Hypothalamus (tissue), 51 donors: ENCODE data around the gene PGM5.
A peak's percentile ranks its signal among the peaks of the same experiment; 100 is the strongest.

ENCODE experiments used
- DNase-seq, 51 donors: peaks; one replicate each; lab custom pipeline; 2025; lab: John Stamatoyannopoulos, UW

PGM5 gene

DNA sequence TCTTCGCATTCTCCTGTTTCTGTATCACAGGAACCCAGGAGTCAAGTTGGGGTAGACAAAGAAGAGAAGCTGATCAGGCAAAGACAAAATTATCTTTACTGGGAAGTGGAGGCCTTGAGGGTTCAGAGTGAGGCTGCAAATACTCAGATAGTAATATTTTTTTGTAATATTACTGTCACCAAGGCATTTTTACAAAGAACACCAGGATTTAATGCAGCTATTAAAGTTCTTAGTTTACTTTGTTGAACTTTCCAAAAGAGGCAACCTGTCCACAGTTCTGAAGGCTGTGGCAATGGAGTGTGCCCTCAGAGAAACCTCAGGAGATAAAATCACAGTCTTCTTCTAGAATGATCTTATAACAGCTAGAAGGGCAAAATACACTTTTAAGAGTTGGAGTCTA lies 74.9 kb downstream of the PGM5 start:
- DNase-seq, result no peak

DNA sequence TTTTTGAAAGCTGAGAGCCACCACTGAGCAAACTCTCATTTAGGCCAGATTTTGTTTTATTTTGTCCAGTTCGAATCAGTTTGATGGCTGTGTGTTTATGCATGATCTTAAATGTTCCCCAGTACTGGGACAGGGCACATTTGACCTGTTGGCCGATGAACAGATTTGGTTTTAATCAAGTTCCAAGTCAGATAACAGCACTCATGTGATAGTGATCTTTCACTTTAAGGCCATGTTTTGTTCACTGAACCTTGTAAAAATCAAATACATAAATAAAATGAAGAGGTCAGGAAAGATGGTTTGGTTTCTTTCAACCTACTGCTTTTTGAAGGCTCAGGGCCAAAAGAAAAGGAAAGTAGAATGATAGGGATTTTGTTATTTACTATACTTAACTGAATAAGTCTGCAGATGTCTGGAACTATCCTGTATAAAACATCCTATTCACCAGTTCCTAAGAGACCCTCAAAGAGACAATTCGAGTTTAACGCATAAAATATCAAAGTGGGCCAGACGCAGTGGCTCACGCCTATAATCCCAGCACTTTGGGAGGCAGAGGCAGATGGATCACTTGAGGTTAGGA lies 77.2 kb downstream of the PGM5 start:
- DNase-seq, result no peak

DNA sequence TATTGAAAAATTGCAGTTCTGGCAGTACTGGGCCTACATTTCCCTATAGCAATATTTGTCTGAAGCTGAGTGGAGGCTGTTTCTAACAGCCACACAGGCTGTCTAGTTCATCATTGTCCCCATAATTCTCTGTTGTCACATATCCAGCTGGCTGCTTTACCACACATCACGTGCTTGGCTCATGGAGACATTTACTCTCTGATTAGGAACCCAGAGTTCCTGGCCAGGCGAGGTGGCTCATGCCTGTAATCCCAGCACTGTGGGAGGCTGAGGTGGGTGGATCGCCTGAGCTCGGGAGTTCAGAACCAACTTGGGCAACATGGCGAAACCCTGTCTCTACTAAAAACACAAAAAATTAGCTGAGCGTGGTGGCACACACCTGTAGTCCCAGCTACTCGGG lies 81.4 kb downstream of the PGM5 start:
- peak in 1 of 51 donors; percentile 2 for DNase-seq

DNA sequence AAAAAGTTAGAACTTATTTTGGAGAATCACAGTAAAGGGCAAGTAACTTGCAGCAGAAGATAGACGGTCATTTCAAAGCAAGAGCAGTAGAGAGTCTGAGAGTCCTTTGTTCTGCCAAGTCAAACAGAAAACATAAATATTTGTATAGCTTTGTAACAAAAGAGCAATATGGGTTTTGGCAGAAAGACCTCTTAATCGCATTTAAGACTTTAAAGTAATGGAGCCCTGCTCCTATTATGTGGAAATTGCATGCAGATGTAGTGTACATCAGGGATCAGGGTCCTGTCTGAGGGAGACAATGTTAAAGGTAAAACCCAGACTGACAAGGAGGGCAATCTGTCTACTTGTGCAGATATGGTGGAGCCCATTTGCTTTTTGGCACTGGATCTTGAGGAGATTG lies 87.2 kb downstream of the PGM5 start:
- no peak for DNase-seq

DNA sequence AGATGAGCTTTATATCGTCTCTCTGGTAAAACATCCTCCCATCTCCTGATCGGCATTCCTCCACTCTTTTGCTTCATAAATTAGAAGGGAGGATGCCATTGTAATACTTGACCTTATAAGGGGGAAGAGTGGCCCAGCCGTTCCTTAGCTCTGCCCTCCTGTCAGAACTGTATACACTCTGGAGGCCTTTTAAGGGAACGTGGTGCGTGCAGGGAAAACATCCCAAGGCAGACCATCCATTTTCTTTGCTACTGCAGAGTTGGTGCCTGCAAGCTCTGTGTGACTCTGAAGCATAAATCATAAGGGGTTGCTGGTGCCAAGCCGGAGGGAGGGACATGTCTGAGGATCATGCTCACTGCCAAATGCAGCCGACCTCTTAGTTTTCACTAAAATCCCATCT lies 90.4 kb downstream of the PGM5 start:
- DNase-seq, result no peak

DNA sequence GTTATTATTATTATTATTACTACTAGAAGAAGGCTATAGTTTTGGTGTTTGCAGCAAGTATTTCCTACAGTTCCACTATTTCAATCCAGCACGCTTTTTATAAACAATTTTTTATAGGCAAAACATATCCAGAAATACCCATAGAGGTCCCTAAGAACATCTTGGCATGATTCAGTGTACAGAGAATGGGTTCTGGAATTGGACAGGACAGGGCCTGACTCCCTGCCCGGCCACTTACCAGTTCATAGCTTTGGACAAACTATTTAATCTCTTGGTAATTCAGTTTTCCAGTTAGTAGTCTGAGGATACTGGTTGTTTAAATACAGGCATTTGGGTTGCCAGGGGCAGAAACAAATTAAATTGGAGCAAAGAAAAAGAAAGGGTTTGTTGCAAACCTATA lies 91.2 kb downstream of the PGM5 start:
- DNase-seq, result no peak

DNA sequence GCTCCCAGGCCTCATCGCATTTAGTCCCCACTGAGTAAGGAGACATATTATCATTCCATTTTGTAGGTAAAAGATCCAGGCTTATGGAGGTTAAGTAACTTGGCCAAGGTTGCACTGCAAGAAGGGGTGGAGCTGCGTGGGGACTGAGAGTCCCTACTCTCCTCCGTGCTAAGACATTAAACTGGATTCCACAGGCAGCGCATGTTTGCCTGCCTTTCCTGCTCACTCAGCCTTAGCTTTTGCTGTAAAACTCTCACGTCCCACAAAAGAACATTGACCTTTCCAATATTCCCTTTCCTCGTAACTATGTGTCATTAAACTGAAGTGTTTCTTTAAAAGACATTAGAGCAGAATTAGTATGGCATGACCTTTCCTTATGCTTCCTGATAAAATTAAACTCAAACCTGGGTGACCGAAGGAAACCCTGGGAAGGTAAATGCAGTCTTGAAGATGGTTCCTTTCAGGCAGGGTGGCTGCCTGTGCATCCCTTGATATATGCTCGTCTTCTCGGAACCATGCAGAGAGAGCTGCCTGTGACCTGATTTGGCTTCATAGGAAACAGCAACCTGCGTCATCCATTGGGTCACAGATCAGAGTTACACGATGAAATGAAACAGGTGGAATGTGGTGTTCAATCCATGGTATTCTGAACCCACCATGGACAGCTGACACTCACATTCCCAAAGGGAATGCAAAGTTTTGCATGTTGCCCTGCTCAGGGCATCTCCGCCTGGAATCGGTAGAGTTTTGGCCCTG lies 98.3 kb downstream of the PGM5 start:
- no peak for DNase-seq

DNA sequence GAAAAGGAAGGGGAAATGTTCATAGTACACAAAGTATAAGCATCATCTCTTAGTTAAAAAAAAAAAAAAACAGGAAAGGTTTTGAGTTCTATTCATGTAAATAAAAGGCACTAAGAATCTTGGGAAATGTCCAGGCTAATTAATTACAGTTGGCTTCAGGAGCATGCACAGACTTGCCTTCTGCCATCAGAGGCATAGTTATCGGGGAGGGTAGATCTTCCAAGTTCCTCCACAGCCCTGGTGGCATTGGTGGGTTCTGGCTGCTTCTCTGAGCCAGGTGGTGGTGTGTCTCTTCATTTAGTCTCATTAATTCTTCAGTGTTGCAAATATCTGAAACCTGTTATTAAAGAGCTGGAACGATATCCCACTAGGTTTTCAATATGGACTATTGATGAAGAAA lies 99.0 kb downstream of the PGM5 start:
- DNase-seq, result no peak

DNA sequence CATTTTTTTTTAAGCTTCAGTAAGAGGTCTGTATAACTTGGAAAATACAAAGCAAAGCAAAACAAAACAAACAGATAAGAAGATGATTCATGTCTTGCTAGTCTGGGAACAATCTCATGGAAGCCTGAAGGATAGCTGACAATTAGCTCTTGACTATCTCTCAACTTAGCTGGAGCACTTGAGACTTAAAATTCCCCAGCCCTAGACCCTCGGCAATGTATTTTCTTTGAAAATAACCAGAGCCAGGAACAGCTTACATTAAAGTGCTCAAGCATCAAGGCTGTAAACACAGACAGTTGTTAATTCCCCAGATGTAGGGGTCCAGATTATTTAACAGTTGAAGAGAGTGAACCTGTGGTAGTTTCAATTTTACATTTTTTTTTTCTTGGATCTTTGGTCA lies 101.4 kb downstream of the PGM5 start:
- DNase-seq, result no peak

DNA sequence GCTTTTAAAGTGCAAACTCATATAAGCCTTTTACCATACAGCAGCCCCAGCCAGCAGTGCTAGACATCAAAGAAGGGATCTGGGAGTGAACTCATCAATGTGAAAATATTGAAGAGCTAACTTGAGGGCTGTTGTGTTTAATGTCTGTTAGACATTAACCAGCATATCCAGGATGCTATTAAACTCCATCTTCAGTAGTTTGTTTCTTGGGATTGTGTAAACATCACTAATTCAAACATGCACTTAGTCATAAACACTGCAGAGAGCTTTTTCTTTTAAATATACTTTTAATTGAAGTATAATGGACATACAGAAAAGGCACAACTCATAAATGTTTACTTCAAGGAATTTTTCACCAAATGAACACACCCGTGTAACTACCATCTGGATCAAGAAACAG lies 102.5 kb downstream of the PGM5 start:
- DNase-seq, result no peak

DNA sequence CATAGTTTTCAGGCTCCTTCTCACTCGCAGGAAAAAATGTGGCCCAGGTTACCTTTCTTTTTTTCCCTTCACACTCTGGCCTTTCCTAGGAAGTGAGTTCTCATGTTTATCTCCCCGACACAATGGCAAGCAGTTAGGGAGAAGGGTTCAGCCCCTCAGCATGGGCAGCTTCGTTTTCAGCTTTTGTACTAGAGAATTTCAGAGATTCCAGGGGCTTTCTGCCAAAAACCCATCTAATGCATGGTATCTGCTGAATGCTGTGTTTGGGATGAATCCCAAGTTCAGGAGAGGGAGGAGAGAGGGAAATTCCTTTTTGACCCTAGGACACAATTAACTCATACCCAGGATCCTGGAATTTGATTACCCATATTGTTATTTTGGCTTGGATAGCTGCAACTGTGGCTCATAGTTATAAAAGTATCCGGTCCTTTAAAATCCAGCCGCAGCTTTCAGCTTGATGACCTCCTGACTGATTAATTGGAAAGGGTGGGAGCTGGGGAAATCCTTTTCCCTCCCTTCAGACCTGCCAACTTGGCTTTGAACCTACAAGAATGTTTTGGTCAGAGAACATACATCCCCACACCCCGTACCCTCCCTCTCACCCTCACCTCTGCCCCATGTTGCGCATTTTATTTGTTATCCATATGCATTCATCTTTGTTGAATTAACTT lies 105.8 kb downstream of the PGM5 start:
- no peak for DNase-seq

DNA sequence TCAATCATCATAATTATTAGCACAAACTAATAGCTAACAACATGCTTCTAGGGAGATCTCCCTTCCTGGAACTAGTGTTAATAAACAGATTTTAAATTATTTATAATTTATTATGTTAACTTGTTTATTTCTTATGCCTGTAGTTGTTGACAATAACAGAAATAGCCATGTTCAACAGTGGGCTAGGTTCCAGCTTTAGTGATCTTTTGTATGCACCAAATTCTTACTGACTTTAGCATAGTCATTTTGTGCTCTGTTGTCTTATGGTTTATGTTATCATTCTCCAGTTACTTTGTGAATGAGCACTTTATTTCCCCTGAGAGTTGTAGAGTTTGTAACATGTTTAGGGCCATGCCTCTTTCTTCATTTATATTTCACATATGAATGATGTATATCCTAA lies 113.7 kb downstream of the PGM5 start:
- no peak for DNase-seq

DNA sequence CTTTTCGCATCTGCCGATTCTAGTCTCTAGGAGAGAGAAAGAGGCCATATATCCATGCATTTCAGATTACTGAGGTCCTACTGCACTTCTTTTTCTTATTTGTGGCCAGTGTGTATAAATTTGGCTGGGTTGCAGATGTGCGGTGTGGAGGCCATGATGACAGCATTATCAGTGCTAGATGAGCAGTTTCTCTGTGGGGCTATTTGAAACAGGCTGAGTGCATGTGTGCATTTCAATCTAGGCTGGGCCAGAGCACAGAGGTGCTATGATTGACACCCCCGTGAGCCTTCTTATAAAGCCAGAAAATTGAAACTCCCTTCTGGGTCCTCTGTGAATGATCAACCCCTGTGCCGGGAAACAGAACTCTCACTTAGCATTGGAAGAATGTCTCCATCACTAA lies 114.2 kb downstream of the PGM5 start:
- DNase-seq, result no peak

DNA sequence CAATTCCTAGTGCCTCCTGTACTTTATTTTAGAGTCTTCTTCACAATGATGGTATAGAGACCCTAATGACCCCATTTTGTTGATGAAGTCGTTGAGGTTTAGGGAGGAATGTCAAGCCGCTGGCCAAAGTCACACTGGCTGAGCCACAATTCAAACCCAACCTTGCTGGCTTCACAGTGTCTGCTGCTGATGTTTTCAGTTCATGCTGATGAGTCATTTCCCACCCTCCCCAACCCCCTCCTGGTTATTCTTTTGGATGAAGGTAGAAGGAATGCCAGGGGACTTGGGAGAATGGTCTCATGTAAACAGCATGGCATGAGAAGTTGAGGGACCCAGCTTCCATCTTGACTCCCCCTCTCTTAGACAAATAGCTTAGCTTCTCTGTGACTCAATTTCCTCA lies 115.7 kb downstream of the PGM5 start:
- DNase-seq, result no peak

DNA sequence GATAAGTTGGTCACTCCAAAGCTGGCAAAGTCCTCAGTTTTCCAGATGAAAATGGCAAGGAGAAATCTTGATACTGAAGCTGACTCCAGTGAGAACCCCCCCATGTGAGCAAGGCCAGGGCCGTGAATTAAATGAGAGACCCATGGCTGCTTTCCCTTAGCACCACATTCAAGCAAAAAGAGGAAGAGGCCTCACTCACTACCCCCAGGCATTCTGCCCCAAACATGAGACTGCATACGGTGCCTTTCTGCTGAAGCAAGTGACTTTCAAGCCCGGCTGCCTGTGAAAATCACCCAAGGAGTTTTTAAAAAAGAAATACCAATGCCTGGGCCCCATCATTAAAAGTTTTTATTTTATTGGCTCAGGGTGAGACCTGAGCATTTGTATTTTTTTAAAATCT lies 117.4 kb downstream of the PGM5 start:
- no peak for DNase-seq

DNA sequence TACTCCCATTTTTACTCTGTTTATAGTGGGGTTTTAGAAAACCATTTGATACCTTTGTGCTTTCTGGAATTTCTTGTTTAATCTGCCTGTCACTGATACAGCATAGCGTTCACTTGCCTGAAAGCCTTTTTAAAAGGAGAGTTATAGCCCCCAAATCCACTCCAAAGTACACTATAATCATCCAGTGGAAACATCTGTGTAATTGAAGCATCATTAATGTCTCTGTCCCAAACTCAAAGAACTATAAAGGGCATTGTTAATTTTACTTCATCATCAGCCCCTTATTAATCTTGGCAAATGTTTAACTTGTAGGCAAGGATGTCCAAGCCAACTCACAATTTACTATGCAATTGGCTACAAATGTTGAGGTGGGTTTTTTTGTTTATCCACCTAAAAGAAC lies 120.0 kb downstream of the PGM5 start:
- no peak for DNase-seq

DNA sequence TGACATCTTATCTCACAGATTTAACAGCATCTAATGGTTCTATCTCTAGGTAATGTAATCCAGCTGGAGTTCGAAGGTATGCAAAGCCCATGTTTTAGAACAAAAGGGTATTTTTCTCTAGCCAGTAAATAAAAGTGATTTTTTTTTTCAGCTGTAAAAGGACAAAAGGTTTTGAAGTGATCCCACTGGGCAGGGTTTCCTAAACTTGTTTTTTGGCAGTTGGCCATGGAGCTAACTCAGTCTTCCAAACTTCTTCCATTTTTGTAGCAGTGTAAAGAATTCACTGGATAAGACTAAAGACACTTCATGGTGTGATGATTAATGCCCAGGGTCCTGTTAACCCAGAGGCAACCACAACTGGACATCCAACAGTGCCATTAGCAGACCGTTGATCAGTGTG lies 120.4 kb downstream of the PGM5 start:
- DNase-seq, result no peak

DNA sequence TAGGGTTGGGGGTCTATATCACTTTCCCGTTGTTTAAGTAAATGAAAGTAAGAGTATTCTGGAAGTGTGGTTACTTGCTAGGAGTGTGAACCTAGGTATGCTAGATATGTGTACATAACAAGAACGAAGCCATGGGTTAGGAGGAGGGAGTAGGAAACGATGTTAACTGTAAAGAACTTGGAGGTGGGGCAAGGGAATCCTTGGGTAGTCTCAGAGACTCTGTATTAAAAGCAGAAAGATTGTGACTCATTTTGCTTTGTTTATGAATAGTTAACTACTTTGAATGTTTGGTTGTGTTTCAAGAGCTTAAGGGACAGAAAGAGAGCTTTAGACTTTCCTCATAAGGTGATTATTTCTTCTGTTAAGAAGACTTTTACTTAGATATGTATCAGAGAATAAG lies 124.4 kb downstream of the PGM5 start:
- no peak for DNase-seq

DNA sequence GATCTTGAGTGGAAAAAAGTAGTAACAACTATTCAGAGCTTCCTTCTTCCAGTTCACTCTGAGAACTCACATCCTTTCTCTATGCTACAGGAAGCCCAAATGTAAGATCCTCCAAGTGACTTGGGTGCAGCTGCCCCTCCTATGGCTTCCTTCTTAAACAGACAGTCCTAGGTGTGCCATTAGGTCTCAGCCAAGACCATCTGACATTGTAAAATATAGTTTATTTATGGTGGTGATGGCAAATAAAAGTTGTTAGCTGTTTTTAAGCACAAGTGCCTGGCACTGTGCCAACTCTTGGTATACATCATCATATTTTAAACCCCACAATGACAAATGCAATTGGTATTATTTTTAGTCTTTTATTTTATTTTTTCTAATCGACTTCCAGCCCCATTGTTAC lies 126.1 kb downstream of the PGM5 start:
- DNase-seq, result no peak

DNA sequence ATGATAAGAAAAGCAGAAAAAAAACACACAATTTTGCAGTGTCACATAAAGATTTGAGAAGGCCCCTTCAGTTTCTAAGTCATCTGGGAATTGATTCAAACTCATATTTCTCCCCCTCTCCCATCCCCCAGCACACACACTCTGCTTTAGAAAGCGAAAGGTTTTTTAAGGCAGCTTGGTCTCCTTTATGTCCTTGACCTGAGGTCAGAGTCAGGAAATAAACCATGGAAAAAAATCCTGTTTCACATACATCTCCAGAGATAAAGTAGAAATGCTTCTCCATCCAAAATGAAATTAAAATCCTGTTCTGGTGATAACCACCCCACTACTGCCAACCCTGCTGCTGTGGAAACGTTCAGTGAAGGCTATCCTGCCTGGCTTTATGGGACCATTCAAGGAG lies 131.7 kb downstream of the PGM5 start:
- DNase-seq, result no peak

DNA sequence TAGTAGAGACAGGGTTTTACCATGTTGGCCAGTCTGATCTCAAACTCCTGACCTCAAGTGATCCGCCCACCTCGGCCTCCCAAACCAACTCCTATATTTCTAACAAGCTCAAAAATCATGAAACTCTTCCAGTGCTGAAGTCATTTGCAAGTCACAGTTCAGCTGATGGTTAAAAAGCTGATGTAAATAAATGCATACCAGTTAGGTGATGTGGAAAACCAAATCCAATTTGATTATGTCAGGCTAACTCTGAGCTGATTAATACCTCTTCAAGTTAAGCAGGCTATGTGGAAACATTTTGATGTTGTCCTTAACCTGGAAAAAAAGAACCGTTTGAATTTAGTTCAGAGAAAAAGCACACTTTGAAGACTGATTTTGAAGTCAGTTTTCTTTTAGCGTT lies 133.2 kb downstream of the PGM5 start:
- no peak for DNase-seq

DNA sequence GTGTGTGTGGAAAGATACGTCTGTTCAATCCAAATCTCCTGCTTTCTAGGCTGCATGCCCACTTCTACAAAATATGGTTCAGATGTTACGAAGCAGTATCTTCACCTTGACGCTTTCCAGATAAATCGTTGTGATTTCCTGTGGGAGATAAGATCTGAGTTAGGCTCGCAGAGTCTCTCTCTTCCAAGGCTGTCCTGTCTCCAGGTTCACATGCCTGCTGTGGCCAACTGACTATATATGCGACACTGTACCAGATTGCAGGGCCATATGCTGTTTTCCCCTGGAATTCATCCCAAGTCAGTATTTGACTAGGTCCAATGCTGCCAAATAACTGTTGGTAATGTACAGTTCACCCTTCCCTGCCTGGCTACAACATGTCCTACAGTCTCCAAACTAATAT lies 136.4 kb downstream of the PGM5 start:
- DNase-seq, result no peak
